Erythroblast (primary cell): ENCODE data around the gene CPA4.

Experiments used
- GATA1 ChIP-seq: IDR thresholded peaks from 2 replicates; pipeline ENCODE4 v1.6.1; 2011; ENCODE audit warnings: low read depth, mild to moderate bottlenecking, control low read depth, low read length, moderate library complexity
- POLR2A ChIP-seq: IDR thresholded peaks from 2 replicates; pipeline ENCODE4 v1.6.1; 2011; ENCODE audit warnings: mild to moderate bottlenecking, low read length

DNA sequence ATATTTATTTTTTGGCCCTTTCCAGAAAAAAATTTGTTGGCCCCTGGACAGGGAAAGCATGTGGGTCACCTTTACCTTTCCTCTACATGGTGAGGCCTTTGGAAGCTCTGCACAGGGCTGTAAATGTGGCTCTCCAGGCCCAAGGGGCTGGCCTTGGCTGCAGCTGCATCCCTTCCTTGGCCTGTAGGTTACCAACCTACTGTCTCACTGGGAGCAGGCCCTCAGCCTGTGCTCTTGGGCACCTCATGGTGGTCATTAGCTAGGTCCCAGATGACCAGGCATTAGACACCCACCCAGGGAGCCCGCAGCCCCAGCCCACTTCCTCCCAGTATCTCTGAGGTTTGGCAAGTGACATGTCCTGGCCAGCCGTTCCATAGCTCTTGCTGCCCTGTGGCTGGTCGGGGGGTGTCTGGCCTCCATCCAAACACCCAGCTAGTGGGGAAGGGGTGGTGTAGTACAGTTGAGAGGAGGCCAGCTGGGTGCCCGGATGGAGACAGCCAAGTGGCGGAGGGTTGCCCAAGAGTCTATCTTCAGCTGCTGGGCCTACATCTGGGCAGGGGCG lies 44.5 kb downstream of the CPA4 start:
- TF ChIP-seq POLR2A (no peak), GATA1 (no peak)
